H9 (cell line): Measurements from ENCODE around the gene FHL2. TPM values are rescaled to one million over a fixed set of nuclear protein-coding genes. Genes with fewer than 3 reads are reported as not detected.

Experiments used
- DNase-seq: peaks from one replicate; pipeline ENCODE4 v3.0.0-alpha.2; 2017
- H2AFZ ChIP-seq: one replicate; pipeline ENCODE4 v1.6.1; 2013; ENCODE audit warnings: mild to moderate bottlenecking, low read length, control low read depth, moderate library complexity
- H2AK5ac ChIP-seq: 2 replicates; pipeline ENCODE4 v1.6.1; 2013; ENCODE audit warnings: low read length, control low read depth, mixed read lengths; ENCODE audit not compliant: insufficient read length
- H2BK120ac ChIP-seq: one replicate; pipeline ENCODE4 v1.6.1; 2013; ENCODE audit warnings: low read depth, mild to moderate bottlenecking, low read length, control low read depth, inconsistent platforms; ENCODE audit not compliant: poor library complexity, severe bottlenecking
- H2BK12ac ChIP-seq: 2 replicates; pipeline ENCODE4 v1.6.1; 2013; ENCODE audit warnings: low read length, control low read depth, mixed read lengths, low read depth; ENCODE audit not compliant: insufficient read length
- H2BK15ac ChIP-seq: 2 replicates; pipeline ENCODE4 v1.6.1; 2013; ENCODE audit warnings: low read depth, low read length, control low read depth
- H2BK20ac ChIP-seq: one replicate; pipeline ENCODE4 v1.6.1; 2013; ENCODE audit warnings: low read depth, mild to moderate bottlenecking, low read length, control low read depth, inconsistent platforms; ENCODE audit not compliant: poor library complexity, severe bottlenecking
- H2BK5ac ChIP-seq: 2 replicates; pipeline ENCODE4 v1.6.1; 2013; ENCODE audit warnings: low read length, control low read depth, mixed read lengths; ENCODE audit not compliant: insufficient read length
- H3K14ac ChIP-seq: 2 replicates; pipeline ENCODE4 v1.6.1; 2013; ENCODE audit warnings: low read length, control low read depth; ENCODE audit not compliant: insufficient read depth
- H3K18ac ChIP-seq: 2 replicates; pipeline ENCODE4 v1.6.1; 2013; ENCODE audit warnings: low read depth, mild to moderate bottlenecking, mixed read lengths, low read length, control low read depth; ENCODE audit not compliant: insufficient read length
- H3K23ac ChIP-seq: 2 replicates; pipeline ENCODE4 v1.6.1; 2013; ENCODE audit warnings: low read length, control low read depth, mixed read lengths, low read depth; ENCODE audit not compliant: insufficient read length
- H3K23me2 ChIP-seq: 2 replicates; pipeline ENCODE4 v1.6.1; 2013; ENCODE audit warnings: low read depth, mild to moderate bottlenecking, mixed read lengths, low read length, control low read depth; ENCODE audit not compliant: insufficient read length, poor library complexity, severe bottlenecking
- H3K27ac ChIP-seq: 2 replicates; pipeline ENCODE4 v1.5.1; 2013; ENCODE audit warnings: low read length, control low read depth, mixed read lengths, low read depth; ENCODE audit not compliant: insufficient read length
- H3K27me3 ChIP-seq: 2 replicates; pipeline ENCODE4 v1.6.1; 2013; ENCODE audit warnings: low read length, control low read depth, inconsistent platforms; ENCODE audit not compliant: insufficient read depth
- H3K4ac ChIP-seq: 2 replicates; pipeline ENCODE4 v1.6.1; 2013; ENCODE audit warnings: low read depth, mild to moderate bottlenecking, control low read depth, inconsistent platforms, low read length, moderate library complexity
- H3K4me1 ChIP-seq: 2 replicates; pipeline ENCODE4 v1.6.1; 2013; ENCODE audit warnings: low read length, control low read depth, inconsistent platforms; ENCODE audit not compliant: insufficient read depth
- H3K4me2 ChIP-seq: 2 replicates; pipeline ENCODE4 v1.6.1; 2013; ENCODE audit warnings: low read length, control low read depth, mixed read lengths; ENCODE audit not compliant: insufficient read length, insufficient read depth
- H3K56ac ChIP-seq: 2 replicates; pipeline ENCODE4 v1.6.1; 2013; ENCODE audit warnings: low read depth, mild to moderate bottlenecking, mixed read lengths, low read length, control low read depth; ENCODE audit not compliant: insufficient read length
- H3K79me1 ChIP-seq: 2 replicates; pipeline ENCODE4 v1.6.1; 2013; ENCODE audit warnings: low read depth, mild to moderate bottlenecking, moderate library complexity, low read length, control low read depth, inconsistent platforms; ENCODE audit not compliant: insufficient read depth, poor library complexity, severe bottlenecking
- H3K79me2 ChIP-seq: 2 replicates; pipeline ENCODE4 v1.6.1; 2013; ENCODE audit warnings: low read length, control low read depth, inconsistent platforms; ENCODE audit not compliant: insufficient read depth
- H3K9ac ChIP-seq: 2 replicates; pipeline ENCODE4 v1.6.1; 2013; ENCODE audit warnings: low read length, control low read depth, mixed read lengths; ENCODE audit not compliant: insufficient read length; ENCODE audit errors: extremely low read depth
- H3K9me3 ChIP-seq: one replicate; pipeline ENCODE4 v1.6.1; 2013; ENCODE audit warnings: low read depth, low read length, inconsistent platforms; ENCODE audit not compliant: control insufficient read depth
- H3T11ph ChIP-seq: one replicate; pipeline ENCODE4 v1.6.1; 2013; ENCODE audit warnings: mild to moderate bottlenecking, low read length, control low read depth, inconsistent platforms
- H4K20me1 ChIP-seq: one replicate; pipeline ENCODE4 v1.6.1; 2013; ENCODE audit not compliant: control insufficient read depth, insufficient read length, insufficient read depth
- H4K5ac ChIP-seq: 2 replicates; pipeline ENCODE4 v1.6.1; 2013; ENCODE audit warnings: low read depth, mild to moderate bottlenecking, mixed read lengths, low read length, control low read depth; ENCODE audit not compliant: insufficient read length
- H4K8ac ChIP-seq: replicated peaks from 2 replicates; pipeline ENCODE4 v1.6.1; 2013; ENCODE audit warnings: low read length, control low read depth, mixed read lengths, low read depth; ENCODE audit not compliant: insufficient read length
- H4K91ac ChIP-seq: 2 replicates; pipeline ENCODE4 v1.6.1; 2013; ENCODE audit warnings: low read depth, mild to moderate bottlenecking, moderate library complexity, mixed read lengths, low read length, control low read depth; ENCODE audit not compliant: insufficient read length
- H3K27ac Mint-ChIP-seq, 3 experiments: 2 replicates in 2 of 3; 3 replicates in 1 of 3; pipeline ENCODE4 v1.8.0; 2020 to 2021; ENCODE audit warnings: mixed read lengths in 3 of 3, mild to moderate bottlenecking in 1 of 3, moderate library complexity in 1 of 3
- H3K27me3 Mint-ChIP-seq: 2 replicates; pipeline ENCODE4 v1.8.0; 2021; ENCODE audit warnings: low read depth, mild to moderate bottlenecking, moderate library complexity, mixed read lengths
- H3K36me3 Mint-ChIP-seq, 3 experiments: 2 replicates in 2 of 3; 3 replicates in 1 of 3; pipeline ENCODE4 v1.8.0; 2020 to 2021; ENCODE audit warnings: low read depth in 3 of 3, mixed read lengths in 3 of 3; ENCODE audit not compliant: insufficient read depth in 1 of 3
- H3K4me1 Mint-ChIP-seq, 2 experiments: 2 replicates each; pipeline ENCODE4 v1.8.0; 2020; ENCODE audit warnings: mixed read lengths in 2 of 2
- H3K4me3 Mint-ChIP-seq, 2 experiments: 2 replicates in 1 of 2; 3 replicates in 1 of 2; pipeline ENCODE4 v1.8.0; 2020 to 2021; ENCODE audit warnings: mild to moderate bottlenecking in 2 of 2, mixed read lengths in 2 of 2, moderate library complexity in 1 of 2
- H3K9me3 Mint-ChIP-seq, 2 experiments: 2 replicates in 1 of 2; 3 replicates in 1 of 2; pipeline ENCODE4 v1.8.0; 2020; ENCODE audit warnings: mild to moderate bottlenecking in 2 of 2, mixed read lengths in 2 of 2, moderate library complexity in 1 of 2
- CTCF ChIP-seq: fragments of 200-600 bp; sonication (generic); conservative IDR thresholded peaks from 3 replicates; pipeline ENCODE4 v1.8.0; 2021; ENCODE audit warnings: antibody characterized with exemption, mild to moderate bottlenecking
- WGBS: extraction: QIAGEN DNeasy Blood & Tissue Kit; methylation state at CpG from one replicate; pipeline ENCODE4 v1.1.7; 2013; ENCODE audit warnings: missing lambda C conversion rate, low lambda C conversion rate, mixed read lengths; ENCODE audit not compliant: insufficient read length; ENCODE audit errors: extremely low coverage; 5-methylcytosine and 5-hydroxymethylcytosine counted together
- total RNA-seq: library from RNA; stranded (reverse); gene quantifications from 2 replicates; pipeline ENCODE4 v1.2.1, GENCODE V29; 2021

The FHL2 gene
- total RNA-seq, 1 experiment from 2014 or later: 34.9 TPM

DNA sequence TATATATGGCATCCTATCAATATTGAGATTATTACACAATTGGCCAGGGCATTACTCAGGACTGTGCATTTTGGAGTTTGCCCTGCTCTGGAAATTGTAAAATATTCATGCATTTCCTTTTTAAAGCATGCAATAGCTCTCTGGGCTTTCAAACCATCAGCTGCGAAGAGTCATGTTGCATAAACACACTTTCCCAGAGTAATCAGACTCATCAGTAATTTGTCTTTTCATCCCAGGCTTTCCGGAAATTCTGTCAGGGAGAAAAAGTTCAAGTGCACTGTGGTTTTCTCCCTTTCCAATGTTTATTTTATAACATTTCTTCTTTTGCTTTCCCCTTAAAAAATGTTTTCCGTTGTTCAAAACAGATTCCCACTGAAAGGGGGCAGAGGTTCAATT lies 38.9 kb upstream of the FHL2 start:
- no peak overlapping the region for H2BK20ac ChIP-seq
- H3K27me3 Mint-ChIP-seq: peaks cover 4% of the 10 kb centered on the region
- no peak overlapping the region for H4K8ac ChIP-seq
- H3K9me3 ChIP-seq: no peaks in the 10 kb centered on the region
- H3K14ac ChIP-seq: no peak overlapping the region
- no peak overlapping the region for H3T11ph ChIP-seq
- H2BK12ac ChIP-seq: no peak overlapping the region
- no peak overlapping the region for H2AK5ac ChIP-seq
- H3K4ac ChIP-seq: no peak overlapping the region
- H3K9me3 Mint-ChIP-seq: no peaks in the 10 kb centered on the region; a peak in 1 of 5 replicates
- H3K9ac ChIP-seq: no peak overlapping the region
- WGBS: no CpG with 5 or more reads among the region's 3 CpGs
- no peak overlapping the region for H2BK15ac ChIP-seq
- no peaks in the 10 kb centered on the region; the same call in 1 of the 2 replicates for H3K4me1 ChIP-seq
- H3K79me1 ChIP-seq: no peaks in the 10 kb centered on the region
- DNase-seq: no peak
- H3K27me3 ChIP-seq: no peaks in the 10 kb centered on the region
- H3K4me3 Mint-ChIP-seq: no peak overlapping the region
- no peak overlapping the region for H3K56ac ChIP-seq
- no peaks in the 10 kb centered on the region for H3K79me2 ChIP-seq
- H3K27ac ChIP-seq: no peak overlapping the region
- H3K18ac ChIP-seq: no peak overlapping the region
- H2BK5ac ChIP-seq: no peak overlapping the region
- no peak overlapping the region for H4K91ac ChIP-seq
- no peaks in the 10 kb centered on the region for H4K20me1 ChIP-seq
- H3K4me1 Mint-ChIP-seq: peaks cover 29 to 35% of the 10 kb centered on the region in 2 experiments
- H3K36me3 Mint-ChIP-seq: no peaks in the 10 kb centered on the region
- TF ChIP-seq CTCF: no peak
- H2AFZ ChIP-seq: no peak overlapping the region
- H2BK120ac ChIP-seq: no peak overlapping the region
- H3K4me2 ChIP-seq: no peak overlapping the region
- no peak overlapping the region for H4K5ac ChIP-seq
- H3K23ac ChIP-seq: no peak overlapping the region
- H3K23me2 ChIP-seq: no peaks in the 10 kb centered on the region
- no peak overlapping the region for H3K27ac Mint-ChIP-seq
